Measurements from ENCODE around the gene TOMM20.

- TF ChIP-seq CTCF (IDR thresholded peaks at IDR 0.05; ENCODE audit: poor library complexity), result peak; percentile 90
- no peak for TF ChIP-seq EZH2 (IDR thresholded peaks at IDR 0.05; ENCODE audit: borderline replicate concordance)
Observed at GRCh38 chr1:235093696-235094592, 34.7 kb downstream of the TOMM20 start.
